Measurements from ENCODE around the gene CHRNA4. TPM values are rescaled to one million over a fixed set of nuclear protein-coding genes. Genes with fewer than 3 reads are reported as not detected.

Gene CHRNA4
- total RNA-seq, 1 donor from 2014 or later = not detected

DNA sequence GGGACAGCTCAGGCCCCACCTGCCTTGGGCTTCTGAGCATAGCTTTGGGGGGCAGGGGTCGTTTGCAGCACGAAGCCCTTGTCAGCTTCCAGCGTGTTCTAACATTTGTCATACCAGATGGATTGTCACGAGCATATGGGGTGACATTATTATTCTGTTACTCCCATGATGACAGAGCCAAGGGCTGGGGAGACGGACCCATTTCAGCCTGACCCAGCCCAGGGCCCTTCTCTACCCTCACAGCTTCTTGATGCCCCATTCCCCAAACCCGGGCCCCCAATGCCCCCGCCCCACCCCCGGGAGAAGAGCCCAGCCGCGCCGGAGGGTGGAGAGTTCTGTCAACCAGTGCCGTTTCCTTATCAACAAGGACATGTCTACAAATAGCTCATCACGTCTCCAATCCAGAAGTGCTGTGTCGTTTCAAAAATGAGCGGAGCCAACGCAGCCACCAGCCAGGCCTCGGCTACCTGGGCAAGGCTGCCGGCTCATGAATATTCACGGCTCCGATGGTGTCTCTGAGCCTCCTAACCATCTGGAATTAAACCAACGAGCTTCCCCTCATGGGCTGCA, 9.6 kb upstream of the CHRNA4 start:
- no peak for DNase-seq (ENCODE audit: low read depth)
- TF ChIP-seq, protein P1, sequence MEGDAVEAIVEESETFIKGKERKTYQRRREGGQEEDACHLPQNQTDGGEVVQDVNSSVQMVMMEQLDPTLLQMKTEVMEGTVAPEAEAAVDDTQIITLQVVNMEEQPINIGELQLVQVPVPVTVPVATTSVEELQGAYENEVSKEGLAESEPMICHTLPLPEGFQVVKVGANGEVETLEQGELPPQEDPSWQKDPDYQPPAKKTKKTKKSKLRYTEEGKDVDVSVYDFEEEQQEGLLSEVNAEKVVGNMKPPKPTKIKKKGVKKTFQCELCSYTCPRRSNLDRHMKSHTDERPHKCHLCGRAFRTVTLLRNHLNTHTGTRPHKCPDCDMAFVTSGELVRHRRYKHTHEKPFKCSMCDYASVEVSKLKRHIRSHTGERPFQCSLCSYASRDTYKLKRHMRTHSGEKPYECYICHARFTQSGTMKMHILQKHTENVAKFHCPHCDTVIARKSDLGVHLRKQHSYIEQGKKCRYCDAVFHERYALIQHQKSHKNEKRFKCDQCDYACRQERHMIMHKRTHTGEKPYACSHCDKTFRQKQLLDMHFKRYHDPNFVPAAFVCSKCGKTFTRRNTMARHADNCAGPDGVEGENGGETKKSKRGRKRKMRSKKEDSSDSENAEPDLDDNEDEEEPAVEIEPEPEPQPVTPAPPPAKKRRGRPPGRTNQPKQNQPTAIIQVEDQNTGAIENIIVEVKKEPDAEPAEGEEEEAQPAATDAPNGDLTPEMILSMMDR (conservative IDR thresholded peaks at IDR 0.05; ENCODE audit: low read depth, low read length) = no peak
- no peak overlapping the region for H3K4me3 ChIP-seq (ENCODE audit: low read depth, low read length)

DNA sequence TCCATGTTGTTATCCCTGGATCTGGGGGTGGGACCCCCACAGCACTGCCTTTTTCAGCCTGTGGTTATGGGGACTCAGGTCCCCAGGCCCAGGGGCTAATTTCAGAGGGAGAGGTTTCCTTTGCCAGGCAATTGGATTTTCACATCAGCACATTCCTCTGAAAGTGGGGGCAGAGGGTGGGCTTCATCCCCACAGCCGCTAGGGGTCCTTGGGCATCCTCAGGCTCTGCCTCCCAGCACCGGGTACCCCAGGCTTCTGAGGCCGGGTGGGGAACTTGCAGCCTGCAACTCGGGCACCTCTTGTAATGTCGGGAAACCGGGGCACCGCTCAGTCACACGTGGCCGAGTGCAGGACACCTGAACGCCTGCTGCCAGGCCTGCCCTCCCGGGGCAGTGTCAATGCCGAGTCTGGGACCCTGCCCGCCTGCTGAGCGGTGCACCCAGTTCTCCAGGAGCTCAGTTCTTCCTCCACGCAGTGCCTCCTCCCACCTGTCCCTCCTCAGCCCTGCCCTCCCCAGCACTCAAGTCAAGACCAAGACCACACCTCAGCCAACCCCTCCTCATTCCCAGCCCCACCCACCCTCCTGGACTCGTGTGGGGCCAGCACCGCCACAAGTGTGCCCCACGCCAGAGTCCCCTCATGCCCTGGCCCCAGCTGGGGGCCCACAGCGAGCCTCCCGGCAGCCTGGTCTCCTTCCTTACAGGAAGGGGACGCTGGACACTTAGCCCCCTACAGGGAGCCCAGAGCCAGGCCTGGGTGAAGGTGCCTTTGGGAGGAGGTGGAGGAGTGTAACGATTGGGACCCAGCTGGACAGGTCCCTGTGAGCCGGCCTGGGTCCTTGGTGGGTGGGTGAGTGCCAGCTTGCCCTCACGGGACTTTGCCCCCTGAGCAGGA, 8.8 kb upstream of the CHRNA4 start:
- H3K4me3 ChIP-seq (ENCODE audit: low read depth, low read length) = no peak overlapping the region
- no peak for DNase-seq (ENCODE audit: low read depth)
- TF ChIP-seq, protein P1 (conservative IDR thresholded peaks at IDR 0.05; ENCODE audit: low read depth, low read length) = no peak

DNA sequence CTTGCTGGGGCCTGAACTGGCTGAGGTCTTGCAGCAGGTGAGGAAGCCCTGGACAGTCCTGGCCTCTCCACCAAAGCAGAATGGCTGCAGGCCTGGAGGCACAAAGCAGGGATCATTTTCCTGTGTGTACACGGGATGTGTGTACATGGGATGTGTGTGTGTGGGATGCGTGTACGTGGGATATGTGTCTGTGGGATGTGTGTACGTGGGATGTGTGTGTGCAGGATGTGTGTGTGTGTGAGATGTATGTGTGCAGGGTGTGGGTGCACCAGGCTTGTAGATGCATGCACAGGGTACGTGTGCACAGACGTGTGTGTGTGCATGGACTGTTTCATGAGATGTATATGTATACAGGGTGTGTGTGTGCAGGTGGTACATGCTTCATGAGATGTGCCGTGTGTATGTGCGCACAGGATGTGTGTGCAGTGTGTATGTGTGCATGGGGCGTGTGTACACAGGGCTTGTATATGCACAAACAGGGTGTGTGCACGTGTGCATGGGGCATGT, 7.9 kb upstream of the CHRNA4 start:
- TF ChIP-seq, protein P1 (conservative IDR thresholded peaks at IDR 0.05; ENCODE audit: low read depth, low read length) = no peak
- DNase-seq (ENCODE audit: low read depth) = no peak
- no peak overlapping the region for H3K4me3 ChIP-seq (ENCODE audit: low read depth, low read length)

DNA sequence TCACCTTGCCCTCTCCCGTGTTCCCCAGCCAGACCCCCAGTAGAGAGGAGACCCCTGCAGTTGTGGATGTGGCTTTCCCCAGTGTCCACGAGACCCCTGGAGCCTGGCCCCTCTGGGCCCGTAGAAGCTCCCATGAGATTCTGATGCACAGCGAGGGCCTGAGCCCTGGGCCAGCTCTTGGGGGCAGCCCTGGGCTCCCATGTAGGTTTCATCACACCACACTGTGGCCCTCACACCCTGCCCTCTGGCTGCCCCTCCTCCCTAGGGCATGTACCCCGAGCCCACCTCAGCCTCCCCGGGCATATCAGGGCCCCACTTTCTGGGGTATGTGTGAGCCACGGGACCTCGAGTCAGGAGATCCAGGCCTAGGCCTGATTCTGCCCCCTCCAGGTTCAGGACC, 7.0 kb upstream of the CHRNA4 start:
- H3K4me3 ChIP-seq (ENCODE audit: low read depth, low read length) = no peak overlapping the region
- TF ChIP-seq, protein P1 (conservative IDR thresholded peaks at IDR 0.05; ENCODE audit: low read depth, low read length) = no peak
- no peak for DNase-seq (ENCODE audit: low read depth)

DNA sequence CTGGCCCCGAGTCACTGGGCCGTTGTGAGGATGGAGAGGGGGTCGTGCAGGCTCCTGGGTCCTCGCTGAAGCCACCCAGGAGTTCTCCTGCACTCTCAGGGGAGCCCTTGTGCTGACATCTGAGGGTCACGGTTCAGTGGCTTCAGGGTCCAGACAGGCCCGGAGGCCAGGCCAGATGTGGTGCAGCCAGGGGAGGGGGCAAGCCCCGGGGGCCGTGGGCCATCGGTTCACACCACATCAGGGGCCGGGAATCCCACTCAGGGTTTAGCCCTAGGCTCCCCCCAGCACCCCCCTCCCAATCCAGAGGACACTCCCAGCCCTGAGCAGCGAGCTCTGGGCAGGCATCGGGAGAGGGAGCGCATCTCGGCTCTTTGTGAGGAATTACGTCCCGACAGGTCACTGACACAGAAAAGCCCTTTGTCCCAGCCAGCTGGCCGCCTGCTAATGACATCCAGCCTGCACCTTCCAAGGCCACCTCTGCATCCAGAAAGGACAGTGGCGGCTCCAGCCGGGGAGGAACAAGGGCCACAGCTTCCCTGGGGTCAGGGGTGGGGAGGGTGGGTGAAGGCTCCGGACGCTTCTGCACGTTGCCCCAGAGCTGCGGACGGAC, 6.4 kb upstream of the CHRNA4 start:
- no peak overlapping the region for H3K4me3 ChIP-seq (ENCODE audit: low read depth, low read length)
- TF ChIP-seq, protein P1 (conservative IDR thresholded peaks at IDR 0.05; ENCODE audit: low read depth, low read length) = no peak
- no peak for DNase-seq (ENCODE audit: low read depth)

DNA sequence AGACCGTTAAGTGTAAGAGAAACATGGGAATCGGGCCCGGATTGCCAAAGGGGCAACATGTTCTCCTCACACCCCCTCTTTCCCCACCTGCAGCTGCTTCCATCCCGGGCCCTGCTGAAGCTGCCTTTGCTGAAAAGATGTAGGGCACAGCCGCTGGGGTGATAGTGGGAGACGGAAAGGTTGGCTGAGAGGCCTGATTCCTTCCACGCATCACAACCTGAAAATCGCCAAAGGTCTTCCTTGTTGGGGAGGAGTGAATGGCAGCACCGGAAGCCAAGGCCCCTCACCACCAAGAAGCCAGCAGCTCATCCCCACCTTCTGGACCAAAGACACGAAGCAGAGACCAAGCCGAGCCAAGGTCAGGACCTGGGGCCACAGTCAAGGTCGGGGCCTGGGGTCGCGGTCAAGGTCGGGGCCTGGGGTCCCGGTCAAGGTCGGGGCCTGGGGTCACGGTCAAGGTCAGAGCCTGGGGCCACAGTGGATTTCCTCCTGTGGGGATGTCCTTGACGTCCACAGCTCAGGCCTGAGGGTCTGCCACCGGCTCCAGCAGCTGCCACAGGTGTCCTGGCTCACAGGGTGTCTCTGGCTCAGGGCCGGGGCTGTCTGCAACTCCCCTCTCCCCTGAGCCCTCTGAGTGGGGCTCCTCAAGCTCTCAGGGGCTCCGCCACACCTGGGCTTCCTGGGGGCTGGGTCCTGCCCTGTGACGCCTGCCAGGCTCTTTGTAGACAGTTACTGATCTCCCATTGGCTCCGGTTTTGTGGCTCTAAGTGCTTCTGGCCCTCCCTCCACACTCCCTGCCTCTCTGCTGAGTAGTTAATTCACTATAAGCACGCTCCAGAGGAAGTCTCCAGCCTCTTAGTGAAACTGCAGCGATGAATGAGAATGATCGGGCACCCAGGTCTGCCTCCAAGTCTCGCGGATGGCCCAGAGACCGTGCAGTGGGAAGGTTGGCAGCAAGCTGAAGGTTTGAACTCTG, 5.5 kb upstream of the CHRNA4 start:
- no peak for DNase-seq (ENCODE audit: low read depth)
- TF ChIP-seq, protein P1 (conservative IDR thresholded peaks at IDR 0.05; ENCODE audit: low read depth, low read length) = no peak
- H3K4me3 ChIP-seq (ENCODE audit: low read depth, low read length) = no peak overlapping the region
